HEK293 (cell line): Measurements from ENCODE around the gene JPH2.

Experiments
- CTCF ChIA-PET: fragments of 350-600 bp; formaldehyde crosslinking; extraction: SDS; loops from one replicate; lab custom pipeline; 2021; ENCODE audit warnings: antibody characterized with exemption; lab: Yijun Ruan, JAX
- POLR2A ChIA-PET: fragments of 300-600 bp; formaldehyde crosslinking; extraction: SDS; loops from one replicate; lab custom pipeline; 2020; ENCODE audit warnings: antibody characterized with exemption, inconsistent platforms; lab: Yijun Ruan, JAX
- H3K27ac ChIP-seq: fragments of 200-500 bp; sonication (Bioruptor generic); 2 replicates; pipeline ENCODE4 v1.5.1; 2014; ENCODE audit warnings: low read depth, low read length, control low read depth, inconsistent platforms; ENCODE audit errors: extremely low read depth
- H3K36me3 ChIP-seq, 2 experiments: fragments of 200-500 bp in 1 of 2; sonication (Bioruptor generic) in 1 of 2; 1 replicate in 1 of 2; 2 replicates in 1 of 2; pipeline ENCODE4 v1.5.1; 2014 to 2017; ENCODE audit warnings: inconsistent platforms in 2 of 2, low read length in 2 of 2; ENCODE audit not compliant: control insufficient read depth in 2 of 2, insufficient read depth in 1 of 2
- H3K4me1 ChIP-seq: fragments of 200-500 bp; sonication (Bioruptor generic); 2 replicates; pipeline ENCODE4 v1.5.1; 2014; ENCODE audit warnings: mild to moderate bottlenecking, low read length, inconsistent platforms; ENCODE audit not compliant: control insufficient read depth, insufficient read depth
- H3K4me3 ChIP-seq: 2 replicates; pipeline ENCODE4 v1.5.1; 2011; ENCODE audit warnings: low read depth, mild to moderate bottlenecking, control low read depth, low read length, moderate library complexity
- H3K9me3 ChIP-seq: fragments of 200-500 bp; sonication (Bioruptor generic); 2 replicates; pipeline ENCODE4 v1.5.1; 2014; ENCODE audit warnings: low read depth, low read length, inconsistent platforms; ENCODE audit not compliant: control insufficient read depth, insufficient read depth
- BCL6B ChIP-seq: fragments of 450-650 bp; formaldehyde crosslinking; IDR thresholded peaks from 2 replicates; pipeline ENCODE4 v1.5.1; 2017; ENCODE audit warnings: missing biosample characterization, missing genetic modification characterization
- EGR2 ChIP-seq: fragments of 450-650 bp; formaldehyde crosslinking; IDR thresholded peaks from 2 replicates; pipeline ENCODE4 v1.5.1; 2016; ENCODE audit warnings: low read depth, missing biosample characterization, missing genetic modification characterization
- HOXC10 ChIP-seq: sonication (generic); formaldehyde crosslinking; IDR thresholded peaks from 2 replicates; pipeline ENCODE4 v1.8.1; 2023; ENCODE audit warnings: mild to moderate bottlenecking, missing genetic modification reagents
- OSR2 ChIP-seq: fragments of 450-650 bp; formaldehyde crosslinking; IDR thresholded peaks from 2 replicates; pipeline ENCODE4 v1.5.1; 2016; ENCODE audit warnings: missing biosample characterization, missing genetic modification characterization
- PRDM1 ChIP-seq: fragments of 450-650 bp; formaldehyde crosslinking; IDR thresholded peaks from 2 replicates; pipeline ENCODE4; 2016; ENCODE audit warnings: missing biosample characterization, missing genetic modification characterization
- PRDM10 ChIP-seq: fragments of 450-650 bp; formaldehyde crosslinking; IDR thresholded peaks from 2 replicates; pipeline ENCODE4 v1.5.1; 2016; ENCODE audit warnings: missing biosample characterization, missing genetic modification characterization
- REPIN1 ChIP-seq: fragments of 450-650 bp; formaldehyde crosslinking; IDR thresholded peaks from 2 replicates; pipeline ENCODE4 v1.5.1; 2017; ENCODE audit warnings: missing biosample characterization, missing genetic modification characterization, low read depth
- SP3 ChIP-seq: fragments of 450-650 bp; formaldehyde crosslinking; IDR thresholded peaks from 2 replicates; pipeline ENCODE4 v1.5.1; 2016; ENCODE audit warnings: missing biosample characterization, missing genetic modification characterization
- ZBTB10 ChIP-seq: fragments of 450-650 bp; formaldehyde crosslinking; IDR thresholded peaks from 2 replicates; pipeline ENCODE4 v1.5.1; 2016; ENCODE audit warnings: missing biosample characterization, missing genetic modification characterization
- ZEB2 ChIP-seq: fragments of 450-650 bp; formaldehyde crosslinking; IDR thresholded peaks from 2 replicates; pipeline ENCODE4 v1.5.1; 2016; ENCODE audit warnings: missing biosample characterization, missing genetic modification characterization
- ZFP41 ChIP-seq: fragments of 450-650 bp; formaldehyde crosslinking; IDR thresholded peaks from 2 replicates; pipeline ENCODE4 v1.5.1; 2016; ENCODE audit warnings: missing biosample characterization, missing genetic modification characterization, borderline replicate concordance
- ZNF138 ChIP-seq: fragments of 450-650 bp; formaldehyde crosslinking; IDR thresholded peaks from 2 replicates; pipeline ENCODE4 v1.5.1; 2016; ENCODE audit warnings: missing biosample characterization, missing genetic modification characterization, borderline replicate concordance
- ZNF2 ChIP-seq: fragments of 450-650 bp; formaldehyde crosslinking; IDR thresholded peaks from 2 replicates; pipeline ENCODE4 v1.5.1; 2016; ENCODE audit warnings: missing biosample characterization, missing genetic modification characterization
- ZNF239 ChIP-seq: fragments of 450-650 bp; formaldehyde crosslinking; IDR thresholded peaks from 2 replicates; pipeline ENCODE4 v1.5.1; 2016; ENCODE audit warnings: missing biosample characterization, missing genetic modification characterization
- ZNF280D ChIP-seq: fragments of 450-650 bp; formaldehyde crosslinking; IDR thresholded peaks from 2 replicates; pipeline ENCODE4 v1.5.1; 2016; ENCODE audit warnings: missing biosample characterization, missing genetic modification characterization
- ZNF398 ChIP-seq: fragments of 450-650 bp; formaldehyde crosslinking; IDR thresholded peaks from 2 replicates; pipeline ENCODE4 v1.5.1; 2017; ENCODE audit warnings: missing biosample characterization, missing genetic modification characterization
- ZNF404 ChIP-seq: fragments of 450-650 bp; formaldehyde crosslinking; IDR thresholded peaks from 2 replicates; pipeline ENCODE4 v1.5.1; 2017; ENCODE audit warnings: missing biosample characterization, missing genetic modification characterization
- ZNF514 ChIP-seq: fragments of 450-650 bp; formaldehyde crosslinking; IDR thresholded peaks from 2 replicates; pipeline ENCODE4 v1.5.1; 2016; ENCODE audit warnings: missing biosample characterization, missing genetic modification characterization
- ZNF600 ChIP-seq: fragments of 450-650 bp; formaldehyde crosslinking; IDR thresholded peaks from 2 replicates; pipeline ENCODE4 v1.5.1; 2016; ENCODE audit warnings: missing biosample characterization, missing genetic modification characterization
- ZNF654 ChIP-seq: fragments of 450-650 bp; formaldehyde crosslinking; IDR thresholded peaks from 2 replicates; pipeline ENCODE4 v1.5.1; 2016; ENCODE audit warnings: low read depth, missing biosample characterization, missing genetic modification characterization
- ZNF747 ChIP-seq: fragments of 450-650 bp; formaldehyde crosslinking; IDR thresholded peaks from 2 replicates; pipeline ENCODE4 v1.5.1; 2016; ENCODE audit warnings: missing biosample characterization, missing genetic modification characterization

Gene JPH2

GRCh38 chr20:44069203-44070011 is 117.6 kb downstream of the JPH2 start (continued):
- TF ChIP-seq ZNF654: no peak
- no peak for TF ChIP-seq ZNF2 (tag by site-specific recombination)
- TF ChIP-seq EGR2 (tag by site-specific recombination): no peak

- no peak overlapping the region for H3K4me3 ChIP-seq
- CTCF ChIA-PET: interaction anchor here (0.7 kb wide), 1 partner anchor 132 kb away, joined by 3 read pairs; no protein-coding TSS in a partner anchor
- no peak overlapping the region for H3K27ac ChIP-seq
- H3K4me1 ChIP-seq: no peaks in the 10 kb centered on the region
- POLR2A ChIA-PET: interaction anchor here (0.6 kb wide), 2 partner anchors 24 to 625 kb away, joined by 3 read pairs; no protein-coding TSS in a partner anchor
- H3K9me3 ChIP-seq: no peaks in the 10 kb centered on the region
- TF ChIP-seq ZNF239 (tag by site-specific recombination): no peak
- no peak for TF ChIP-seq ZEB2 (tag by site-specific recombination)
- TF ChIP-seq ZNF404: no peak
- no peak for TF ChIP-seq REPIN1 (tag by site-specific recombination)
- no peak for TF ChIP-seq SP3 (tag by site-specific recombination)
- no peak for TF ChIP-seq ZNF747
- no peak for TF ChIP-seq ZNF138
- TF ChIP-seq PRDM10 (tag by site-specific recombination): no peak
- no peak for TF ChIP-seq ZNF600 (tag by site-specific recombination)
- no peak for TF ChIP-seq HOXC10 (CRISPR knock-in tag)
- TF ChIP-seq ZBTB10 (tag by site-specific recombination): no peak
- TF ChIP-seq PRDM1 (tag by site-specific recombination): no peak
- TF ChIP-seq BCL6B: no peak
- no peak for TF ChIP-seq ZNF398 (tag by site-specific recombination)
- TF ChIP-seq ZNF280D (tag by site-specific recombination): no peak
- TF ChIP-seq OSR2: no peak
- TF ChIP-seq ZNF514 (tag by site-specific recombination): no peak
- TF ChIP-seq ZFP41 (tag by site-specific recombination): no peak
- H3K36me3 ChIP-seq: no peaks in the 10 kb centered on the region
Observed at GRCh38 chr20:44068316-44069201, 118.4 kb downstream of the JPH2 start.
